Measurements from ENCODE around the gene EXOSC2. TPM values are rescaled to one million over a fixed set of nuclear protein-coding genes. Genes with fewer than 3 reads are reported as not detected.

The EXOSC2 gene
- total RNA-seq, 1 donor from 2014 or later, result 53.5 TPM

DNA sequence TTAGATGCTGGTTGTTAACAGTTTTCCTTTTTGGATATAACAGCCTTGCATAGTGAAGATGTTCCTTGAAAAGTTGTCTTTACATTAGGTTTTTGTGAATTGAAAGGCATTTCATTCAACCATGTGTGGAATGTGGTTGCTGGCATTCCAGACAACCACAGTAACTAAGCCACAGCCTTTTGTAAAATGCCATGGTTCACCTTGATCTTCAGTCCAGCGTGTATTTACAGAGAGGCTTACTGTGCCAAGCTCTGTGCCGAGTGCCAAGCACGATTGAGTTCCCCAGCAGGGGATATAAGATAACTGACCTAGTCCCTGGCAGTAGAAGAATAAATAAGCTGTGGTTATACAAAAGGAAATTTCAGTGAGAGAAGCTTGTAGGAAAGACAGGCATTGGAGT is 4.9 kb downstream of the EXOSC2 start:
- no peak for DNase-seq

DNA sequence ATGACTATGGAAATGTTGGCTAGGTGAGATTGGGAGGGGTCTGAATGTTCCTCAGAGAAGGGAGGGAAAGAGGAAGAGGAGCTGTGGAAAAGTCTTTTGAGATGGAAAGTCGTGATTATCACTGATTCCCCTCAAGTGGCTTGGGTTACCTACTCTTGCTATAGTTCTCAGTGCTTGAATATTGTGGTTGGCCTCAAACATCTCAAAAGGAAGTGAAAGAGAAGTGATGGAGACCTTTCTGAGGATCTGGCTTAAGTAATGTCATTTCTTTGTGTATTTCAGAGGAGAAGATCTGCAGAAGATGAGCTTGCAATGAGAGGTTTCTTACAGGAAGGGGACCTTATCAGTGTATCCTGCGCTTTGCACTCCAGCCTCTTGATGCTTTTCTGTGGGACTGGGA is 5.5 kb downstream of the EXOSC2 start:
- DNase-seq, result no peak

DNA sequence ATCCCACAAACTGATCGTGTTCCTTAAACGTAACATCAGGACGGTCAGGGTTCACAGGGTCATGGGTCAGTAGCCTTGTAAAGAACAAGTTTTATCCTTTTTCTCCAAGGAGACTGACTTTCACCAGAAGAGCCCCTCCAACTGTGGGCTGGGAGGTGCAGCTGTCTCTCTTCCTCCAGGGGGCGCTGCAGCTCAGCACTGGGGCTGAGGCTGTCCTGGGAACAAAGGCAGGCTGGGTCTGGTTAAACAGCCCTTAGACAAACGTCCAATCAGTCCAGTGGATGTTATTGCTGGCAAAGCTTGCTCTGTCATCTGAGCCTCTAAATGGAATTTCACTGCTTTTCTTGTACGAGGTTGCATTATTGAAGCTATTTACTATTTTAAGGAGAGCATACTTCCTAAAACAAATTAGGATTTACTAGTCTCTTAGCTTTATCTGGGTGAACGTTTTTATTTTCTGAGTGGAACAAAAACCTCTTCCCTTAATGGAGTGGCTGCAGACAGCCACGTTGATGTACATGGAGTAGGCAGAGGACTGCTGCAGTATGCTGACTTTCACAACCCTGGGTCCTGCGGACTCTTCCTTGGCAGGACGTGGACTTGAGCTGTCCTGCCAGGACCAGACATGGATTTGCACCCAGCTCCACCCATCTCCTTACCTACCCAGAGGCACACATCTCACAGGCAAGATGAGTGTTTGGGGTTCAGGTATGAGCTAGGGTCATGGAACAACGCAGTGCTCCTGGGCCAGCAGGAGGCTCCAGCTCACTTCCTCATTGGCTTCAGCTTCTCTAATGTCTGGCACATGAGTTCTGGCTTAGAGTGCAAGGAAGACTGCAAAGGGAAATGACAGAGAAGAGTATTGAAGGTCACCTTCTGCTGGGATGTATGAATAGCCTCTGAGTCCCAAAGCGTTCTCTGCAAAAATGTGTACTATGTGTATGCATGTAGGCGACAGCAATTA is 7.8 kb downstream of the EXOSC2 start:
- DNase-seq, result peak; percentile 36

DNA sequence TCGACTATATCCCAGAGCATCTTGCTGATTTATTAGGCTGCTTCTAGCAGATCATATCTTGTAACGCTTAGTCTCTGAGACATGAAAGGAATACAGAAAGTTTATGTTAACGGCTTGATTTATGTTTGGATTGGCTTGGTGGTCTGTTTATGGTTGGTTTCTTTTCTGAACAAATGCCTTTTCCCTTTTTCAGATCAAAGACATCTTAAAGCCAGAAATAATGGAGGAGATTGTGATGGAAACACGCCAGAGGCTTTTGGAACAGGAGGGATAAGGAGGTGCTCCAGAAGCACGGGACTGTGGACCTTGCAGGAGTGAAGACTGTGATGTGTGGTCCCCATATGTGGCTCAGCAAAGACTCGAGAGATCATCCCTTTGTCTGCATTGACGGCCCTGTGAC is 9.9 kb downstream of the EXOSC2 start:
- DNase-seq, result no peak

DNA sequence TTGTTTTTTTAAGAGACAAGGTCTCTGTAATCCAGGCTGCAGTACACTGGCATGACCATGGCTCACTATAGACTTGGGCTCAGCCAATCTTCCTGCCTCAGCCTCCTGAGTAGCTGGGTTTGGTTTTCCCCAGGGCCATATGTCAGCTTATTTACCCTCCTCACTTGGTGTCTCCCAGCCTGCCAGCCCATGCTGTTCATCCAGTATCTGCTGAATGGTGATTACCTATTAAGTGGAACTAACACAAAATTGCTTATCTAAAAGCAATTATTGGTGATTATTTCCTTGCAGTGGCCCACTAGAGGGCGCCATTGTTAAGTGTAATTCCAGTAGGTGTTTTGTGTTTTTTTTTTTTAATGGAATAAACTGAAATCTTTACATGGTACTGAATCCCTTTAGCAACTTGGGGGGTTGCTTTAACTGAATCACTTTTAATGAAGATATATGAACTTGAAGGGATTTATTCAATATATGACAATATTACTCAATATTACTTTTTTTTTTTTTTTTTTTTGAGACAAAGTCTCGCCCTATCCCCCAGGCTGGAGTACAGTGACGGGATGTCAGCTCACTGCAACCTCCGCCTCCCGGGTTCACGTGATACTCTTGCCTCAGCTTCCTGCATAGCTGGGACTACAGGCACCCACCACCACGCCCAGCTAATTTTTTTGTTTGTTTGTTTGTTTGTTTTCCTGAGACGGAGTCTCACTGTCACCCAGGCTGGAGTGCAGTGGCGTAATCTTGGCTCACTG is 13.8 kb downstream of the EXOSC2 start:
- DNase-seq, result no peak

DNA sequence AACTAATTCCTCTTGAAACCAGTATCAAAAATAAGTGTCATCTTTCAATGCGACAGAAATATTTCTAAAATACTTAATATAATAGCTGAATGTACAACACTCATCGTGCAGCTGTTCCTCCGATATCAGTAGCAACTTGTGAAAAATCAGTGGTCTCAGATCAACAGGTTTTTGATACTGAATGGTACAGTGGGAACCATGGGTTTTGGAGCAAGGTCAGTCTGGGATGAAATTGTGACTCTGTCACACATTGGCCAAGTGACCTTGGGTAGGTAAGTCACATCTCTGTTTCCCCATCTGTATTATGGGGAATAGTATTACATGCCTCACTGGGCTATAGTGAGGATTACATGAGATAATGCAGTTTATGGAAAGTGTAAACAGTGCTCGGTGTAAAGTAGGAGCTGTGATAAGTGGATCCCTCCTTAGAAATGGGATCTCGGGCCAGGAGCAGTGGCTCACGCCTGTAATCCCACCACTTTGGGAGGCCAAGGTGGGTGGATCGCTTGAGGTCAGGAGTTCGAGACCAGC is 17.3 kb downstream of the EXOSC2 start:
- DNase-seq, result no peak

DNA sequence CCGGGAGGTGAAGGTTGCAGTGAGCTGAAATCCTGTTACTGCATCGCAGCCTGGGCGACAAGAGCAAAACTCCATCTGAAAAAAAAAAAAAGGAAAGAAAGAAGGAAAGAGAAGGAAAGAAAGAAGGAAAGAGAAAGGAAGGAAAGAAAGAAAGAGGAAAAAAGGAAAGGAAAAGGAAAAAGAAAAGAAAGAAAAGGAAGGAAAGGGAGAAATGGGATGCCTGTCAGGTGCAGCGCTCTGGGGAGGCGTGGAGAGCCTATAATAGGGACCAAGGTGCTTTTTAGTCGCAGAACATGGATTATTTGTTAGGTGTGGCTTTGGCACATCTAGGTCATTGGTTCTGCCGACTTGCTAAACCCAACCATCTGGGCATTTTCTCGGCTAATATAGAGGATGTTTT is 17.9 kb downstream of the EXOSC2 start:
- no peak for DNase-seq

DNA sequence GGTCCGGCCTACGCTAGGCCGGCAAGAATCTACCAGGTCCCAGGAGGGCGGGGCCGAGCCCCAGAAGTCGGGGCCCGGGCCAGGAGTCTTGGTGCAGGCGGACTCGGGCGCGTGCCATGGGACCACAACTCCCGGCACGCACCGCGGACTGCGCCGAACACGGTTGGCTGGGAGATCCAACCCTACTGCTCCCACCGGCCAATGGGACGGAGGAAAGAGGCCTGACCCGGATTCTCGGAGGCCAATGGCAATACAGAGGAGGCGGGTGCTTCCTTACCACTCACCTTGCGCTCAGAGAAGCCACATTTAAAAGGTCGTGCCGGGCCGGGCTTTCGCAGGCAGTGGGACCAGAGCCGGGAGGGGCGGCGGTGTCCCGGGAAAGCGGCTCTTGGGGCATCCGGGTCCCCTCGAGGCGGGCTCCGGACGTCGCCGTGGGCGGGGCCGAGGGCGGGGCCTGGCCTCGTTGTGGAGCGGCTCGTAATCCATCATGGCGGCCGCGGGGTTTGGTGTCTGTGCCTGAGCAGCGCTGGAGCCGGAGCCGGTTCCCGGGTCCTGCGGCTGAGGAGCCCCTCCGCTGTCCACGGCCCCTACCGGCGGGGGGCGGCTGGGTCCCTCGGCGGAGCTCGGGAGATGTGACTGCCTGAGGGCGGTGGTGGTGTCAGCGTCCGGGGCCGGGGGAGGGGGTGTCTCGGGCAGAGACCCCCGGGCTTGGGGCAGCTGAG is 19.1 kb downstream of the EXOSC2 start:
- DNase-seq, result peak; percentile 97

DNA sequence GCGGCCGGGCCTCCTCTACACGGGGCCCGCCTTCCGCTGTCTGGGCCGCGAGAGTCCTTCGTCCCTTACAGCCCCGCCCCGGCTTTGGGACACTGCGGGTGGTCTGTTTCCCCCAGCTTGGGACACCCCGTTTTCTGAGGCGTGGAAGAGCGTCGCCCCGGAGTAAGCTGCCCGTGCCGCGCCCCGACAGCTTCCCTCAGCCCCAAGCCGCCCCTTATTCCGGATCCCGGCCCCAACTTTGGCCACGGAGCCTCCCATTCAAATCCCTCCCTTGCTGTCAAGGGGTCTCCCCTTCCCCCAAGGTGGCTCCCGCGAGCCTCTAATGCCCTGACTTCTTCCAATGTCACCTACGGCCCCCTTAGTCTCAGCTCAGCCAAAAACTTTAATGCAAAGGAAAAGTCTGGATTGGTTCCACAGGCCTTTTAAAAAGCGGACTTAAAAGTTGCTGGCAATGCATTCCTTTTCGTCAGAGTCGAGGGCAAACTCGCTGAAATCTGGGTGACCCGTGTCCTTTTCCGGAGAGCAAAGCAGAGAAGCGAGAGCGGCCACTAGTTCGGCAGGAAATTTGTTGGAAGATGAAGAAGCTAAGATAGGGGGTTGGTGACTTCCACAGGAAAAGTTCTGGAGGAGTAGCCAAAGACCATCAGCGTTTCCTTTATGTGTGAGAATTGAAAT is 19.8 kb downstream of the EXOSC2 start:
- DNase-seq, result no peak

DNA sequence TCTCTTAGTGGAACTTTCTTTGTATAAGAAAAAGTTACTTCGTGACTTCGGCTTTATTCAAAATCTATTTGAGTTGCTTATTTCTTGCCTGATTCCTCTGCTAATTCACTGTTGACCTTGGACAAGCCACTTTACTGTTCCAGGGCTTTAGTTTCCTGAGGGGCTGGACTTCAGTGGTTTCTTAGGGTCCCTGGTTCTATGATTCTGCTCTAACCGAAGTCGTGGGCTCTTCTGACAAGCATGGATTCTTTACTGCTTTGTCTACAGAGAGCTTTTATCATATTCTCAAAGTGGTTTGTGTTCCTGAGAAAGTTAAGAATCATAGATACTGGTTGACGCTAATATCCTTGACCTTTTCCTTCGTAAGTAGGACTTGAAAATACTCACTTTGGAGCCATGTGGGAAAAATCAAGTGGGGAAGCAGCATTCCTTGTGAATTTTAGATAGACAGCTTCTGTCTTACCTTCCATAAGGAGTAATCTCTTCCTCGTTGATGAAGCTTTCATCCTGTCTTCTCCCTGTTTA is 21.1 kb downstream of the EXOSC2 start:
- DNase-seq, result no peak

DNA sequence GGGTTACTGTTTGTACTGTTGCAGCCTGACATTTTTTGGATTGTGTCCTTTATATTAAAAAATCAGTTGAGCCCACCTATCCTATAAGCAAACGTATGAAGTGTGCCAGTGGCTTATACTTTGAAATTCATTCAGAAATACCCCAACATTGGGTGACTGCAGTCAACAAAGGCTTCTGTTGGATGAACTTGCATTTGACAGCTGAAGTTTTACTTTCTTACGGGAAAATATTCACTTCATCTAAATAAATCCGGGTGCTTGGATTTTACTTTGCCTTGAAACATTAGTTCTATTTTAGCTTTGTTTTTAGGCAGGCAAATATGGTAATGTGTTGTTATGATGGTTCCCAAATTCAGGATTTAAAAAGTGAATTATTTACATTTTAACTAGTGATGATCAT is 21.7 kb downstream of the EXOSC2 start:
- no peak for DNase-seq

DNA sequence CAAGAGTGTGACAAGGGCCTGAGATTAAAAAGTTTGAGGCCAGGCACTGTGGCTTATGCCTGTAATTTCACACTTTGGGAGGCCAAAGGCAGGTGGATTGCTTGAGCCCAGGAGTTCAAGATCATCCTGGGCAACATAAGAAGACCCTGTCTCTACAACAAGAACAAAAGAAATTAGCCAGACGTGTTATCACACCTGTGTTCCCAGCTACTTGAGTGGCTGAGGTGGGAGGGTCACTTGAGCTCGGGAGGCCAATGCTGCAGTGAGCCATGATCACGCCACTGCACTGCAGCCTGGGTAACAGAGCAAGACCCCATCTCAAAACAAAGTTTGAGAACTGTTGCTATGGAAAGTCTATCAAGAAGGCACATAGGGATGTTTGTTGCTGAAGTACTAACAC is 25.0 kb downstream of the EXOSC2 start:
- no peak for DNase-seq

DNA sequence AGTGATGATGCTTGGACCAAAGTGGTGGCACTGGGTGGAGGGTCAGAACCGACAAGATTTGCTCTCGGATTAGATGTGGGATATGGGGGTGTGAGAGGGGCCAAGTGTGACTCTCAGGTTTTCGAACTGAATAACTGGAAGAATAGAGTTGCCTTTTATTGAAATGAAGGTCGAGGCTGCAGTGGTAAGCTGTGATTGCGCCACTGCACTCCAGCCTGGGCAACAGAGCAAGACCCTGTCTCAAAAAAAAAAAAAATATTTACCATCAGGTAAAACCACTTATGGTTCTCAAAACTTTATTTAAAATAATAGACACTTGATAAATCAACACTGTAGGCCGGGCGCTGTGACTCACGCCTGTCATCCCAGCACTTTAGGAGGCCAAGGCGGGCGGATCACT is 27.2 kb downstream of the EXOSC2 start:
- no peak for DNase-seq

DNA sequence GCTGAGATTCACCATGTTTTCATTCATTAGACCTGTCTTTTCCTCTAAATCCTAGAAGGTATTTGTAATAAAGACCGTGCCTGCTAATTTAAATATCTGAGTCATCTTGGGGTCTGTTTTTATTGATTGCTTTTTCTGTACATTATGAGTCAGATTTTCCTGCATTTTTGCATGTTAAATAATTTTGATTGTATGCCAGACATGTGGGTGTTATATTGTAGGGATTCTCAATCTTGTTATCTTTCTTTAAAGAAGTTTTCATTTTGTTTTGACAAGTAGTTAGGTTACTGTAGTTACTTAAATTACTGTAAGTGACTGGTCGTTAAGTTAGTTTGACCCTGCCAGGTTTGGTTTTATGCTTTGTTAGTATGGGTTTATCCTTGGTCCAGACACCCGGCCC is 35.1 kb downstream of the EXOSC2 start:
- no peak for DNase-seq

DNA sequence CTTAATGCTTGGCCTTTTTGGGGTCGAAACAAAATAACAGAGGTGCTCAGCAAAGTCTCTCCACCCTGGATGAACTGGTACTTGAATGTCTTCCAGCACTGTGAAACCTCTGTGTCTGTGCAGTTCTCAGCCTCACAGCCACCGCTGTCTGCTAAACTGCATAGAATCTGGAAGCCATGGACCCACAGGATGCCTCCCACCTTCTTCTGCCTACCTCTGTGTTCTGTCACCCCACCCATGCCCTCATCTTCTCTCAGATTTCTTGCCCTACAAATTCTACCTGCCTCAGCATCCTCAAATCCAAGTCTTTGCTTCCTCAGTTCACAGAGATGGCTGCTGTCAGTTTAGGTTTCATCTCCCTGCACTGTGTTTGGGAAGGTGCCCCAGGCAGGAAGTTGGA is 35.6 kb downstream of the EXOSC2 start:
- no peak for DNase-seq

DNA sequence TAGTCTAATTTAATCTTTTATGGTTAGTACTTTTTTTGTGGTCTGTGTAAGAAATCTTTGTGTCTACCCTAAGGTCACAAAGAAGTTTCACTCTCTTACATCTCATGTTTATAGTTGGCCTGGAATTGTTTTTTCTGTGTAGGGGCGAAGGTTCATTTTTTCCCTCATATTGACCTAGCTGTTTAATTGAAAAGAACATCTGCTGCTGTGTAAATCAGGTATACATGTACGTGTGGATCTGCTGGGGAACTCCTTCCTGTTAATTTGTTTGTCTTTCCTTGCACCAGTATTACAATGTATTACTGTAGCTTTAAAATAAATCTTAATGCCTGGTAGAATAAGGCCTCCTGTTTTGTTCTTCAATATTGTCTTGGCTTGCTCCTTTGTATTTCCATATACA is 37.8 kb downstream of the EXOSC2 start:
- no peak for DNase-seq

DNA sequence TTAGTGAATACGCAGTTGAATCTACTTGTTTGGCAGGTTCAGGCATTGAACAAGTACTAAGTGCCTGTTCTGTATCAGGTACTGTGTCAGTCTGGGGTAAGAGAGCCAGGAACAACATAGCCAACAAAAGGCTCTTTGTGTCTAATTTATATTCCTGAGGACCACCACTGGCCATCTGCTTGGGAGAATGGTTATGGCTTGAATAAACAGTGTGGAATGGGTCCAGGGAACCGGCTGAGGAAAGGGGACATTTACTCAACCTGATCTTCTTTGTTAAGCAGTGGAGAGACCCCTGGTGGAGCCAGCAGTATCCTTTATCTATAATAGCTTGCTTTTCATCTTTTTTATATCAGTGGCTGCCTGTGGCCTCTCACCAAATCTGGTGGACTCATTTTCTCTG is 38.6 kb downstream of the EXOSC2 start:
- no peak for DNase-seq

DNA sequence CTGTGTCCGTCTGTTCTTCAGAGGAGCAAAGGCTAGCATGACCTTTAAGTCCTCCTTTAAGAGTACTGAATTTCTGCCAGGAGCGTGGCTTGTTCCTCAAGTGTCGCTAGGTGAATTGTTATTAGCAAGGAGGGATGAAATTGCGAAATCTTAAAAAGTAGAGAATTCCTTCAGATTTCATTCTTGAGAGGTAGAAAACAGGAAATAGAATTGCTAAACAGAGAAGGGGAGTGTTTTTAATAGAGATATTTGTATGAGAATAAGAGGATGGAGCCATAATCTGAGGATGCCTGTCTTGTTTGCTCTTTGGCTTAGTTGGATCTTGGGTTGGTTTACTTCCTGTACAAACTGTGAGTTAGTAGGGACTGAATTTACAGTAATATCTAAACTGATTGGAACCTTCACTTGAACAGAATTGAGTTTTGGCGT is 39.2 kb downstream of the EXOSC2 start:
- DNase-seq, result no peak

DNA sequence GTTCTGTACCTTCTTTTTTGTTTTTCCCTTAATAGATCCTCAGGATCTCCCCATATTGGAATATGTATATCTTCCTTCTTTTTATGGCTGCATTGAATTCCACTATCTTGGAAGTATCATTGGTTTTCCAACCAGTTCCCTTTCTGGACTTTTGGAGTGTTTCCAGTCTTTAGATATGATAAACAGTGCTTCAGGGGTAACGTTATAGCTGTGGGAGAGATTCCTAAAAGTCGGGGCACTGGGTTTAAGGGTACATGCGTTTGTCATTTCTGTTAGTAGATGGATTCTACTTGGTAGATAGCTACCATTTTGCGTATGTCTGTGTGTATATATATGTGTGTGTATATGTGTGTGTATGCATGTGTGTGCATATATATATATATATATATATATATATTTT is 42.0 kb downstream of the EXOSC2 start:
- DNase-seq, result no peak

DNA sequence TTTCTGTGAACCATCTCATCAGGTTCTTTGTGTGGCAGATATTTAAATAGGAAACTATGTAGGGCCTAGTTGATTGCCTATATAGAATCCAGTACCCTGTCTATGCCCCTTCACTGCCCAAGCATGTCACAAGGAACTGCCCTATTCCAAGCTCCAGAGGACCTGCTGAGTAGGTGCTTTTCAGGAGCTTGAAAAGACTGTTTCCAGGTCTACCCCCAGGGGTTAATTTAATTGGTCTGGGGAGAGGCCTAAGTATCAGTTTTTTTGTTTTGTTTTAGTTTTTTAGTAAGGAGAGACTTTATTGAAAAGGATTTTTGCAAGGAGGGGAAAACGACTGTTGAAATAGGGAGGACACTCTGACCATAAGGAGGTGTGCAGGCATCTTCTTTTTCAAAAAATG is 43.3 kb downstream of the EXOSC2 start:
- no peak for DNase-seq

DNA sequence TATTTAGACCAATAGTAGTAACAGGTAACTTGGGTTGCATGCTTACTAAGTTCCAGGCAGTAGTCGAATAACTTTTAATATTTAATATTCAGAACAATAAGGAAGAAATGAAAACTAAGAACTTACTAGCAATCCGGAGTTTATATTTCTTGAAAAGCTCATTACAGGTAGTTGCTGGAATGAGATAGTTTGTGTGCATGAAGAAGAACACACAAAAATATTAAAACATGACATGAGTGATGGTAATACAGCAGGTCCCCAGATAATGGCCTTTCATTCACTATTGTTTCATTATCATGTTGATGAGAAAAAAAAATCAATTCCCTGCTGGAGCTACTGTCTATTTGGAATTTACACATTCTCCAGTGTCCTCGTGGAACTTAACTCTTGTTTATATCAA is 44.7 kb downstream of the EXOSC2 start:
- no peak for DNase-seq

DNA sequence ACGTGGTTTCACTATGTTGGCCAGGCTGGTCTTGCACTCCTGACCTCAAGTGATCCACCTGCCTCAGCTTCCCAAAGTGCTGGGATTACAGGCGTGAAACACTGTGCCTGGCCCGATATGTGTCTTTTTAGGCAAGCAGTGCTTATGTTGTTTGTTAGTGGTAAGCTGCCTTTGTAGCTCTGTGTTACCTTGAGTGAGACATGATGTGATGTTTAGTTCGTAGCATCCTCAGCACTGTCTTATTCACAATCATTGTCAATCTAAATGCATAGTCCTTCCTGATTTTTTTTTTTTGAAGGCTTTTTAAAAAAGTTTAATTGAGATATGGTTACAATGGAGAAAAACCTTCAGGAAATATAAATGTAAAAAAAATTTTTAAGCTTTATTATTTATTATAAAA is 45.5 kb downstream of the EXOSC2 start:
- DNase-seq, result no peak
